Vagina (tissue), 2 donors: Measurements from ENCODE around the gene EHBP1. TPM values are rescaled to one million over a fixed set of nuclear protein-coding genes. Genes with fewer than 3 reads are reported as not detected.
A peak's percentile ranks its signal among the peaks of the same experiment; 100 is the strongest.

Source experiments
- DNase-seq, 2 donors: peaks; one replicate each; pipeline ENCODE4 v3.0.0-alpha.2; 2017; ENCODE audit errors: extremely low spot score in 2 of 2
- H3K27ac ChIP-seq: fragments of 200-600 bp; sonication (generic); one replicate; pipeline ENCODE4 v1.5.1; 2019
- H3K27me3 ChIP-seq: fragments of 200-600 bp; sonication (generic); one replicate; pipeline ENCODE4 v1.5.1; 2019
- H3K36me3 ChIP-seq, 2 donors: fragments of 200-600 bp; sonication (generic); one replicate each; pipeline ENCODE4 v1.5.1; 2017 to 2019
- H3K4me1 ChIP-seq: fragments of 200-600 bp; sonication (generic); one replicate; pipeline ENCODE4 v1.5.1; 2019
- H3K4me3 ChIP-seq, 2 donors: fragments of 200-600 bp; sonication (generic); 1 replicate in 1 of 2; 2 replicates in 1 of 2; pipeline ENCODE4 v1.5.1; 2016 to 2019
- H3K9me3 ChIP-seq: fragments of 200-600 bp; sonication (generic); one replicate; pipeline ENCODE4 v1.5.1; 2019
- CTCF ChIP-seq, 3 experiments: fragments of 450-650 bp in 2 of 3; fragments of 200-600 bp in 1 of 3; sonication (generic) in 1 of 3; IDR thresholded peaks; one replicate each; pipeline ENCODE4 v1.5.1; 2017 to 2019; ENCODE audit warnings: antibody characterized with exemption in 3 of 3, mild to moderate bottlenecking in 2 of 3, moderate library complexity in 2 of 3
- POLR2A ChIP-seq, 2 donors: fragments of 450-650 bp; IDR thresholded peaks; one replicate each; pipeline ENCODE4 v1.6.1; 2017; ENCODE audit warnings: antibody characterized with exemption in 2 of 2, mild to moderate bottlenecking in 2 of 2, moderate library complexity in 2 of 2
- POLR2AphosphoS5 ChIP-seq, 2 donors: sonication (generic); formaldehyde crosslinking; IDR thresholded peaks; one replicate each; pipeline ENCODE4 v1.9.0; 2017; ENCODE audit warnings: antibody characterized with exemption in 2 of 2, mild to moderate bottlenecking in 2 of 2, low read depth in 1 of 2; ENCODE audit not compliant: insufficient read depth in 1 of 2
- intact Hi-C: fragments of 100-400 bp; cut with DNase I; formaldehyde crosslinking; loops from one replicate; pipeline ENCODE4 v1.15.1; 2023
- total RNA-seq: library from RNA; depleted of rRNA; stranded (reverse); fragments of >200 nt; gene quantifications from one replicate; pipeline ENCODE4 v1.2.3, GENCODE V29; 2016

The EHBP1 gene
- total RNA-seq, 1 donor from 2014 or later, result 97.7 TPM

- no peak for DNase-seq
- H3K9me3 ChIP-seq, result no peaks in the 10 kb centered on the region
- no peaks in the 10 kb centered on the region for H3K27me3 ChIP-seq
- intact Hi-C loops, result no loop called here
- H3K4me3 ChIP-seq, result no peak overlapping the region
- peaks cover 0 to 9% of the 10 kb centered on the region in 2 donors for H3K36me3 ChIP-seq
- TF ChIP-seq POLR2A (IDR thresholded peaks at IDR 0.05) (no peak), POLR2AphosphoS5 (IDR thresholded peaks at IDR 0.05; ENCODE audit: insufficient read depth in 1 of 2, low read depth in 1 of 2) (peak in 1 of 2 donors; percentile 48)
- H3K27ac ChIP-seq, result no peak overlapping the region
- peaks cover 35% of the 10 kb centered on the region for H3K4me1 ChIP-seq
Measured at GRCh38 chr2:63048367-63049171, 343.1 kb downstream of the EHBP1 start.

DNA sequence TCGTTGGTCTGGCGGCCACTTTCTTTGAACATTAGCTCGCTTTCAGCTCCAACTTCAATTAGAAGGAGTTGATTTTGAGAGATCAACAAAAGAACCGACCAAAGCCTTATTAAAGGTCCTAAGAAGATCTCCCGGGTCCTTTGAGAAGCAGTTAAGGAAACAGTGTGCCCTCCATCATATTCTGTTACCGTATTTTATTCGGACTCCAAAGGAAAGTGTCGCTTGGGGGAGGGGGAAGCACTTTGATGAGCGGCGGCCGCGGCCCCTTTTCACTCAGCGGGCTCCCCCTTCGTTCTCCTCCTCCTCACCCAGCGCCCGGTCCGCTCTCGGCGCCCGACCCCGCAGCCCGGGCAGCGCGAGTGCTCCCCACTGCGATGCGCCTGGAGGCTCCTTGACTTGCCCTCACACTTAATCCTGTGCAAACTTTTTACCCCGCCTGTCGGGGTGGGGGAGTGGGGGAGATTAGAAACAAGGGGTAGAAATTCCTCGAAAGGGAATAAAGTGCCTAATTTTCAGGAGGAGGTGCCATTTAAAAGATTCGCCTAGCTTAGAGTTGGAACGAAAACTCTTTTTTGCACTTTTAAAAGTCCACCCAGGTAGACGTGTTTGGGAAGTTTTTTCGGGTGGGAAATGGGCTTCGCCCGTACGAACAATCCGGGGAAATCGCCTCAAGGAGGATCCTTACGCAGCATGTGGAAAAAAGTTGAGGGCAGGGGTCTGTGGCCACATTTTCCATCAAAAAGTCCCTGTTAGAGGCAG, 343.9 kb downstream of the EHBP1 start:
- H3K27me3 ChIP-seq, result peaks cover 6% of the 10 kb centered on the region
- no peak overlapping the region for H3K27ac ChIP-seq

GRCh38 chr2:63049970-63050333, 344.4 kb downstream of the EHBP1 start:
- no peaks in the 10 kb centered on the region for H3K9me3 ChIP-seq
- peaks cover 6% of the 10 kb centered on the region for H3K27me3 ChIP-seq
- H3K4me3 ChIP-seq, result peak overlapping the region; percentile 42 to 59
- intact Hi-C loops, result no loop called here
- no peak overlapping the region for H3K27ac ChIP-seq
- no peak for DNase-seq
- peaks cover 0 to 9% of the 10 kb centered on the region in 2 donors for H3K36me3 ChIP-seq
- peaks cover 47% of the 10 kb centered on the region for H3K4me1 ChIP-seq
- TF ChIP-seq POLR2AphosphoS5 (IDR thresholded peaks at IDR 0.05; ENCODE audit: insufficient read depth in 1 of 2, low read depth in 1 of 2) (no peak), CTCF (IDR thresholded peaks at IDR 0.05) (no peak), POLR2A (IDR thresholded peaks at IDR 0.05) (no peak)

More for the DNA sequence above, 343.9 kb downstream of the EHBP1 start:
- Histone ChIP-seq H3K4me3 (peak overlapping the region; percentile 42 to 59), H3K9me3 (no peaks in the 10 kb centered on the region), H3K36me3 (peaks cover 0 to 9% of the 10 kb centered on the region in 2 donors), H3K4me1 (peaks cover 43% of the 10 kb centered on the region)
- DNase-seq, result no peak
- TF ChIP-seq POLR2AphosphoS5 (IDR thresholded peaks at IDR 0.05; ENCODE audit: insufficient read depth in 1 of 2, low read depth in 1 of 2), result no peak
- no peak for TF ChIP-seq POLR2A (IDR thresholded peaks at IDR 0.05)
- TF ChIP-seq CTCF (IDR thresholded peaks at IDR 0.05), result no peak
- intact Hi-C loops, result no loop called here

DNA sequence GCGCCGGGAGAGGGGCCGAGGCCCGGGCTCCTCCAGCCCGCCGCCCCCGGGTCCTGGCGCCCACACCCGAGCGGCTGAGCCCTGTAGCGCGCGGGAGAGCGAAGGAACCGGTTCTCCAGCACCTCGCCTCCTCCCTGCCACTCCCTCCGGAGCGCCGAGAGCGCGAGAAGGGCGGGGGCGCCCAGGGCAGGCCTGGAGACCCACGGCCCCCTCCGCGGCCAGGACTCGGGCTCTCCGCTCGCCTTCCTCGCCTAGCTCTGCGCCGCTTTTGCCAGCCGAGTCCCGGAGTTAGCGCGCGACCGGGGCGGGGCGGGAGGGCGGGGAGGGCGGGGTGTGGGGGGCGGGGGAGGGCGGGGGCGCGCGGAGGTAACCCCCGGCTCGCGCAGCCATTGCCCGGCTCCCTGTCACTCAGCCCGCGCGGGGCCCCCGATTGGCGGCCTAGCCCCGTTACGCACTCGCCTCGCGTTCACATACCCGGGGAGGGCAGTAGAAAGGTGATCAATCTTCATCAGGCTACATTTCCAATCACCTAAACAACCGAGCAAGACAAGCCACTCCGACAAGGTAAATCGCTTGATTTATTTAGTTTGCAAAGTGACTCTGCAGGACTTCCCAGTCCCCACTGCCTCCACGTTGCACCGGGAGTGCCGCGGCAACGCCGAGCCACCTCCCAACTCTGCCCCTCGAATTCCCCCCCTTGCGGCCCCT, 345.0 kb downstream of the EHBP1 start, which contains the start of gene OTX1:
Gene OTX1 (plus strand): TSS at position 497 of the 708 bp plus-strand sequence. CDS start 2,161 bp downstream, outside the sequence.
- peak within 1 kb of the TSS; percentile 42 to 59 for H3K4me3 ChIP-seq
- peaks cover 0 to 7% of the 10 kb centered on the region in 2 donors for H3K36me3 ChIP-seq
- H3K9me3 ChIP-seq, result no peaks in the 10 kb centered on the region
- intact Hi-C loops, result no loop called here
- H3K27me3 ChIP-seq, result peaks cover 6% of the 10 kb centered on the region
- peaks cover 52% of the 10 kb centered on the region for H3K4me1 ChIP-seq
- H3K27ac ChIP-seq, result no peak within 1 kb of the TSS
- no peak for DNase-seq
- TF ChIP-seq POLR2A (IDR thresholded peaks at IDR 0.05) (no peak), POLR2AphosphoS5 (IDR thresholded peaks at IDR 0.05; ENCODE audit: insufficient read depth in 1 of 2, low read depth in 1 of 2) (no peak), CTCF (IDR thresholded peaks at IDR 0.05) (no peak)
